K562 (cell line): ENCODE data around the gene MEA1. TPM values are rescaled to one million over a fixed set of nuclear protein-coding genes. Genes with fewer than 3 reads are reported as not detected.

Experiments used
- DIDO1 ChIP-seq: fragments of 450-650 bp; IDR thresholded peaks from 2 replicates; pipeline ENCODE4 v1.6.1; 2016; ENCODE audit warnings: low read depth, missing biosample characterization, missing genetic modification characterization
- ELF1 ChIP-seq: fragments of 200-800 bp; sonication (Bioruptor generic); IDR thresholded peaks from 2 replicates; pipeline ENCODE4 v1.6.1; 2016; ENCODE audit warnings: missing genetic modification characterization, missing compliant biosample characterization
- ETV1 ChIP-seq: fragments of 450-650 bp; conservative IDR thresholded peaks from 2 replicates; pipeline ENCODE4 v1.6.1; 2016; ENCODE audit warnings: missing genetic modification characterization, control low read depth, low read depth, missing compliant biosample characterization
- FUS ChIP-seq: fragments of 200-400 bp; formaldehyde crosslinking; optimal IDR thresholded peaks from 2 replicates; pipeline ENCODE3; 2017; ENCODE audit warnings: low read depth, low read length
- GTF2F1 ChIP-seq: IDR thresholded peaks from 2 replicates; pipeline ENCODE4 v1.6.1; 2011; ENCODE audit warnings: low read depth, low read length, improper control_type of control experiment
- SAP30 ChIP-seq: fragments of 200-600 bp; sonication (generic); IDR thresholded peaks from 2 replicates; pipeline ENCODE4 v1.6.1; 2012; ENCODE audit warnings: borderline replicate concordance, low read depth, mild to moderate bottlenecking, moderate library complexity, low read length, control low read depth, inconsistent platforms; ENCODE audit not compliant: insufficient read depth, poor library complexity, severe bottlenecking
- SIN3A ChIP-seq, 2 experiments: fragments of 150-350 bp in 1 of 2; IDR thresholded peaks; 2 replicates each; pipeline ENCODE4 v1.6.1; 2011 to 2016; ENCODE audit warnings: borderline replicate concordance in 2 of 2, low read depth in 2 of 2, low read length in 2 of 2, mild to moderate bottlenecking in 2 of 2, moderate library complexity in 2 of 2; ENCODE audit not compliant: control insufficient read depth in 1 of 2
- ZNF696 ChIP-seq: fragments of 250-450 bp; sonication (Bioruptor Pico); conservative IDR thresholded peaks from 2 replicates; pipeline ENCODE4 v1.4.0; 2020; ENCODE audit warnings: mild to moderate bottlenecking, moderate library complexity
- ZSCAN32 ChIP-seq: fragments of 450-650 bp; formaldehyde crosslinking; IDR thresholded peaks from 2 replicates; pipeline ENCODE4 v1.4.0; 2020; ENCODE audit warnings: mild to moderate bottlenecking, moderate library complexity
- polyA plus RNA-seq, 8 experiments: library from polyadenylated mRNA; depleted of rRNA in 4 of 8; stranded (reverse) in 5 of 8; unstranded in 3 of 8; fragments of >200 nt; fragmentation: Nextera tagmentation in 2 of 8; fragmentation: Illumina TruSeq in 1 of 8; extraction: Ambion mirVana in 2 of 8; extraction: Trizol in 1 of 8; gene quantifications; 2 replicates each; pipeline versions ENCODE4 v1.2.1 to v1.2.3, GENCODE V29; 2011 to 2014; ENCODE audit warnings: inconsistent platforms in 1 of 8, missing spikeins in 1 of 8
- total RNA-seq, 7 experiments: library from RNA; depleted of rRNA in 6 of 7; stranded (reverse); fragments of >200 nt in 6 of 7; fragmentation: Illumina TruSeq in 2 of 7; extraction: Trizol in 2 of 7; gene quantifications; 2 replicates each; pipeline versions ENCODE4 v1.2.1 to v1.2.3, GENCODE V29; 2011 to 2021; ENCODE audit warnings: low replicate concordance in 1 of 7
- TF ChIP-seq, protein P1 (sequence below), 2 experiments: fragments of 150-350 bp in 1 of 2; IDR thresholded peaks; 2 replicates each; pipeline ENCODE4 v1.6.1; 2012 to 2016; ENCODE audit warnings: low read depth in 2 of 2, low read length in 2 of 2, mild to moderate bottlenecking in 1 of 2, moderate library complexity in 1 of 2
- TF ChIP-seq, protein P2 (sequence below), 2 experiments: fragments of 450-650 bp; IDR thresholded peaks; 2 replicates each; pipeline ENCODE4 v1.6.1; 2016; ENCODE audit warnings: mild to moderate bottlenecking in 2 of 2, borderline replicate concordance in 1 of 2, low read depth in 1 of 2, moderate library complexity in 1 of 2
- TF ChIP-seq, protein P3 (sequence below): fragments of 250-450 bp; sonication (Bioruptor Pico); IDR thresholded peaks from 2 replicates; pipeline ENCODE4 v1.4.0; 2020; ENCODE audit warnings: borderline replicate concordance

Gene MEA1
- total and polyA plus RNA-seq, 9 of the 15 experiments (the other 6 are each of a cell fraction or from before 2014, with no cell fraction given): 86.8 to 210 (median 152) TPM

DNA sequence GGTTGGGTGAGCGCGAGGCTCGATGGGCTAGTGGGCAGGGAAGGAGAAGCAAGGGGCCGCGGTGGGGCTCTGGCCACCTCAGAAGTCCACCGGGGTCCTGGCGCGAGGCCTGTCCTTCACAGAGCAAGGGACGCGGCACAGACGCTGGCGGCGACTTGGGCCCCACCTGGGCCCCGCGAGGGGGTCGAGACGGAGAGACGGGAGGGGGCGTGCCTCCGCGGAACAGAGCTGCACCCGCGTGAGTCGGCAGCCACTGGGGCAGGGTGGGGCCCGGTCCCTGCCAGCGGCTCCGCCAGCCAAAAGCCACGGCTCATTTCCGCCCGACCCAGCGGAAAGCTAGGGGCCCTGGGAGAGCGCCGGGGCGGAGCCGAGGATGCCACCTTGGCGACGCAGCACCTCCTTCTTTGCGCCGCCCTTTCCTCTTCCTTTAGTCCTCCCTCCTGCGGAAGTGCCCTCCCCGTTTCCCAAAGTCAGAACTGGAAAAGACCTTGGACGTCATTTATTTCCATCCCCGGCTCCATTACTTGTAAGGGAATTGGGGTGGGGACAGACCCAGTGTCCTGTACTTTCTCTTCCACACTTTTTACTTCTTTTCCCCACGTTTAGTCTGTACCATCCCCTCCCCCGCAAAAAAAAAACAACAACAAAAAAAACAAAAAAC, 39.9 kb upstream of the MEA1 start, which contains the start of gene CUL7 (continued):
- TF ChIP-seq, protein P1, sequence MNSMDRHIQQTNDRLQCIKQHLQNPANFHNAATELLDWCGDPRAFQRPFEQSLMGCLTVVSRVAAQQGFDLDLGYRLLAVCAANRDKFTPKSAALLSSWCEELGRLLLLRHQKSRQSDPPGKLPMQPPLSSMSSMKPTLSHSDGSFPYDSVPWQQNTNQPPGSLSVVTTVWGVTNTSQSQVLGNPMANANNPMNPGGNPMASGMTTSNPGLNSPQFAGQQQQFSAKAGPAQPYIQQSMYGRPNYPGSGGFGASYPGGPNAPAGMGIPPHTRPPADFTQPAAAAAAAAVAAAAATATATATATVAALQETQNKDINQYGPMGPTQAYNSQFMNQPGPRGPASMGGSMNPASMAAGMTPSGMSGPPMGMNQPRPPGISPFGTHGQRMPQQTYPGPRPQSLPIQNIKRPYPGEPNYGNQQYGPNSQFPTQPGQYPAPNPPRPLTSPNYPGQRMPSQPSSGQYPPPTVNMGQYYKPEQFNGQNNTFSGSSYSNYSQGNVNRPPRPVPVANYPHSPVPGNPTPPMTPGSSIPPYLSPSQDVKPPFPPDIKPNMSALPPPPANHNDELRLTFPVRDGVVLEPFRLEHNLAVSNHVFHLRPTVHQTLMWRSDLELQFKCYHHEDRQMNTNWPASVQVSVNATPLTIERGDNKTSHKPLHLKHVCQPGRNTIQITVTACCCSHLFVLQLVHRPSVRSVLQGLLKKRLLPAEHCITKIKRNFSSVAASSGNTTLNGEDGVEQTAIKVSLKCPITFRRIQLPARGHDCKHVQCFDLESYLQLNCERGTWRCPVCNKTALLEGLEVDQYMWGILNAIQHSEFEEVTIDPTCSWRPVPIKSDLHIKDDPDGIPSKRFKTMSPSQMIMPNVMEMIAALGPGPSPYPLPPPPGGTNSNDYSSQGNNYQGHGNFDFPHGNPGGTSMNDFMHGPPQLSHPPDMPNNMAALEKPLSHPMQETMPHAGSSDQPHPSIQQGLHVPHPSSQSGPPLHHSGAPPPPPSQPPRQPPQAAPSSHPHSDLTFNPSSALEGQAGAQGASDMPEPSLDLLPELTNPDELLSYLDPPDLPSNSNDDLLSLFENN (IDR thresholded peaks at IDR 0.05; ENCODE audit: low read depth in 2 of 2, low read length in 2 of 2): no peak
- no peak for TF ChIP-seq SAP30
- TF ChIP-seq, protein P2, sequence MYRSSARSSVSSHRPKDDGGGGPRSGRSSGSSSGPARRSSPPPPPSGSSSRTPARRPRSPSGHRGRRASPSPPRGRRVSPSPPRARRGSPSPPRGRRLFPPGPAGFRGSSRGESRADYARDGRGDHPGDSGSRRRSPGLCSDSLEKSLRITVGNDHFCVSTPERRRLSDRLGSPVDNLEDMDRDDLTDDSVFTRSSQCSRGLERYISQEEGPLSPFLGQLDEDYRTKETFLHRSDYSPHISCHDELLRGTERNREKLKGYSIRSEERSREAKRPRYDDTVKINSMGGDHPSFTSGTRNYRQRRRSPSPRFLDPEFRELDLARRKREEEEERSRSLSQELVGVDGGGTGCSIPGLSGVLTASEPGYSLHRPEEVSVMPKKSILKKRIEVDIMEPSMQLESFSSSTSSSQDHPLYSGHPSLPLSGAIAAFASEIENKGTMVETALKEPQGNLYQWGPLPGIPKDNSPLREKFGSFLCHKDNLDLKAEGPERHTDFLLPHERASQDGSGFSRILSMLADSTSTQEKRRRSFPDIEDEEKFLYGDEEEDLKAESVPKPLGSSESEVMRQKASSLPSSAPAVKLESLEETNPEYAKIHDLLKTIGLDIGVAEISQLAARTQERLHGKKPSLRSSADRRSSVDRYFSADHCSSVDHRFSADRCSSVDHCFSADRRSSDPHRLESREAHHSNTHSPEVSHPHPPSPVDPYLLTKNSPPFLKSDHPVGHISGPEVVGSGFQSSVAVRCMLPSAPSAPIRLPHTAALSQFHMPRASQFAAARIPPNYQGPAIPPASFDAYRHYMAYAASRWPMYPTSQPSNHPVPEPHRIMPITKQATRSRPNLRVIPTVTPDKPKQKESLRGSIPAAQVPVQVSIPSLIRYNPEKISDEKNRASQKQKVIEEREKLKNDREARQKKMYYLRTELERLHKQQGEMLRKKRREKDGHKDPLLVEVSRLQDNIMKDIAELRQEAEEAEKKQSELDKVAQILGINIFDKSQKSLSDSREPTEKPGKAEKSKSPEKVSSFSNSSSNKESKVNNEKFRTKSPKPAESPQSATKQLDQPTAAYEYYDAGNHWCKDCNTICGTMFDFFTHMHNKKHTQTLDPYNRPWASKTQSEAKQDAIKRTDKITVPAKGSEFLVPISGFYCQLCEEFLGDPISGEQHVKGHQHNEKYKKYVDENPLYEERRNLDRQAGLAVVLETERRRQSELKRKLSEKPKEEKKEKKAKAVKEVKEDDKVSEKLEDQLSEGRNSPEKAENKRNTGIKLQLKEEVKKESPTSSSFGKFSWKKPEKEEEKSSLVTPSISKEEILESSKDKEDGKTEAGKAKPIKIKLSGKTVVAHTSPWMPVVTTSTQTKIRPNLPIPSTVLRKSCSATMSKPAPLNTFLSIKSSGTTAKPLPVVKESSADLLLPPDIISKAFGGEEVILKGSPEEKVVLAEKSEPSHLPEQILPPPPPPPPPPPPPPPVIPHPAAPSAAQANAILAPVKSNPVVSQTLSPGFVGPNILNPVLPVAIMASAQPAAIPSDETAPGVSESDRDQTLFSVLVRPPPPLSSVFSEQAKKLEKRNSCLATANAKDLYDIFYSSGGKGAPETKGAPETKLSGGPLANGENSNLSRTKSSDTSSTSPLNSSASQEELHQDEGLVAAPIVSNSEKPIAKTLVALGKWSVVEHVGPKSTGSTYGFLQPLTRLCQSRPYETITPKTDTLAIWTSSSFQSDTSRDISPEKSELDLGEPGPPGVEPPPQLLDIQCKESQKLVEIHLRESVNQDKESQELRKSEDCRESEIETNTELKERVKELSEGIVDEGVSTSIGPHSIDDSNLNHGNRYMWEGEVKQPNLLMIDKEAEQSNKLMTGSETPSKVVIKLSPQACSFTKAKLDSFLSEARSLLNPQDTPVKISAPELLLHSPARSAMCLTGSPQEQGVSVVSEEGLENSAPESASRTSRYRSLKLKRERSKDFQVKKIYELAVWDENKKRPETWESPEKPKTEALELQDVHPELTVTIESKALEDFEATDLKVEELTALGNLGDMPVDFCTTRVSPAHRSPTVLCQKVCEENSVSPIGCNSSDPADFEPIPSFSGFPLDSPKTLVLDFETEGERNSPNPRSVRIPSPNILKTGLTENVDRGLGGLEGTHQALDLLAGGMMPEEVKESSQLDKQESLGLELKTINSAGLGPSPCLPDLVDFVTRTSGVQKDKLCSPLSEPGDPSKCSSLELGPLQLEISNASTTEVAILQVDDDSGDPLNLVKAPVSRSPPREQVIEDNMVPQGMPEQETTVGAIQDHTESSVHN (IDR thresholded peaks at IDR 0.05; ENCODE audit: borderline replicate concordance in 1 of 2, low read depth in 1 of 2): 0 out of 4 replicates have a peak, but pooled peaks of 1 of the 2 experiments have one; percentile 18
- peak; percentile 80 for TF ChIP-seq ZSCAN32 (CRISPR knock-in tag)
- 0 out of 2 replicates have a peak, but pooled peaks have one; percentile 15 for TF ChIP-seq DIDO1 (tag)
- peak; percentile 94 for TF ChIP-seq FUS
- peak; percentile 73; the same call in 1 of the 2 replicates for TF ChIP-seq GTF2F1
- TF ChIP-seq ELF1 (tag): peak; percentile 93
- TF ChIP-seq SIN3A (IDR thresholded peaks at IDR 0.05; ENCODE audit: borderline replicate concordance in 2 of 2, control insufficient read depth in 1 of 2, low read depth in 2 of 2, low read length in 2 of 2): peak; percentile 5 to 83; a peak in 1 of 4 replicates
- TF ChIP-seq, protein P3, sequence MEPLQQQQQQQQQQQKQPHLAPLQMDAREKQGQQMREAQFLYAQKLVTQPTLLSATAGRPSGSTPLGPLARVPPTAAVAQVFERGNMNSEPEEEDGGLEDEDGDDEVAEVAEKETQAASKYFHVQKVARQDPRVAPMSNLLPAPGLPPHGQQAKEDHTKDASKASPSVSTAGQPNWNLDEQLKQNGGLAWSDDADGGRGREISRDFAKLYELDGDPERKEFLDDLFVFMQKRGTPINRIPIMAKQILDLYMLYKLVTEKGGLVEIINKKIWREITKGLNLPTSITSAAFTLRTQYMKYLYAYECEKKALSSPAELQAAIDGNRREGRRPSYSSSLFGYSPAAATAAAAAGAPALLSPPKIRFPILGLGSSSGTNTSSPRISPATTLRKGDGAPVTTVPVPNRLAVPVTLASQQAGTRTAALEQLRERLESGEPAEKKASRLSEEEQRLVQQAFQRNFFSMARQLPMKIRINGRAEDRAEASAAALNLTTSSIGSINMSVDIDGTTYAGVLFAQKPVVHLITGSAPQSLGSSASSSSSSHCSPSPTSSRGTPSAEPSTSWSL (CRISPR knock-in tag): peak; percentile 89; the same call in 1 of the 2 replicates
- TF ChIP-seq ZNF696 (CRISPR knock-in tag): peak; percentile 75; the same call in 1 of the 2 replicates
- peak; percentile 94 for TF ChIP-seq ETV1
